GM19324 (cell line): ENCODE measurements around the gene B3GALNT1.

ENCODE experiments used
- ATAC-seq: cut with Tn5 transposase; IDR thresholded peaks from one replicate; pipeline ENCODE4 v1.9.1; 2021; ENCODE audit warnings: mild to moderate bottlenecking, moderate library complexity; ENCODE audit not compliant: unreplicated experiment, low FRiP score

Gene B3GALNT1

GRCh38 chr3:161082063-161082462, 23.1 kb downstream of the B3GALNT1 start:
- ATAC-seq, result peak; percentile 13

DNA sequence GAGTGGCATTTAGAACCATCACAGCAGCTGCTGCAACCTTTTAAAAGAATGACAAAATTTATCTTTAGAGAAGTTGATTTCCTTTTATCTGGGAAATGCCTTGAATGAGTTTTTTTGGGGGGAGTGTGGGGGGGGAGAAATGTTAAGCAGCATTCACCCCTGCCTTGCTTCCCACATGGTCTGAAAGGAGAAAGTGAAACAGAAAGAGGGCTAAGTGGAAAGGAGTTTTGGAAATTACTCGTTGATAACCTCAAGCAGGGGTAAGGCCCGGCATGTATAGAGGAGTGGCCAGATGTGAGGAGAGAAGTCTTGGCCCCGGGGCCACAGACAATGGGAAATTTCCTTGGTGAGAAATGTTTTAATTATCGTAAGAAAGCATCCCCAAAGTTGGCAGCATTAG, 23.5 kb downstream of the B3GALNT1 start:
- peak; percentile 62 for ATAC-seq

- ATAC-seq, result no peak
Measured at GRCh38 chr3:161073181-161073580, 32.0 kb downstream of the B3GALNT1 start.

GRCh38 chr3:161072751-161073150, 32.4 kb downstream of the B3GALNT1 start:
- no peak for ATAC-seq

- ATAC-seq, result no peak
Measured at GRCh38 chr3:161072211-161072621, 32.9 kb downstream of the B3GALNT1 start.

- no peak for ATAC-seq
Measured at GRCh38 chr3:161070980-161071663, 34.0 kb downstream of the B3GALNT1 start.

GRCh38 chr3:161070252-161070930, 34.8 kb downstream of the B3GALNT1 start:
- ATAC-seq, result no peak

DNA sequence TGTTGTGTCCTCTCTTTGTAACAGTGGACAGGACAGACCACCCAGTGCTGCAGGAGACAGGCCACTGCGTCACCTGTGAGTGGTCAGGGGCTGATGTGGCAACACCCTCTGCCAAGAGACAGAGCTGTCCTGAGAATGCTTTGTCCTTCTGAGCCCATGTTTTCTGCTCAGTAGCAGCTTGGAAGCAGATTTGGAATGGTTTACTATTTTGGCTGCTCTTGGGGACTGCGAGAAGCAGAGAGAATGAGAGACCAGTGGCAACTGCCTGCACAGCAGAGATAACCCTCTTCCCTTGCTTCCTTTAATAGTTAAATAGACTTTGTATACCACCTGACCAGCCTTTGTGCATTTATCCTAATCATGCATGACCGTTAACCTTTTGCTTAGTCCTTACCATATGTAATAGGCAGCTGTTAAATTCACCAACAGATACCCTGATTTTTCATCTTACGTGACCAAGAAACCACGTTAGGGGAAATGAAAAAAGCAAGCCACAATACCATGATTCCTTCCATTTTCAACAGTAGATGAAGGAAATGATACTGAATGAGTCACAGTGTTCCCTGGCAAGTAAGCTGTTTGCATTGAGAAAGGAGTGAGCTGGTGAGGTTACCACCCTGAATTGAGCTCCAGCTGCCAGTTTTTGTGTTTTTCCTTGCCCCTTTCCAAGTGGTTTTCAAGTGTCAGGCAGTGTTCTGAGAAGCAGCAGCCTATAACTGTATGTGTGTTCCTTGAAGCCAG, 35.5 kb downstream of the B3GALNT1 start:
- peak; percentile 89 for ATAC-seq

DNA sequence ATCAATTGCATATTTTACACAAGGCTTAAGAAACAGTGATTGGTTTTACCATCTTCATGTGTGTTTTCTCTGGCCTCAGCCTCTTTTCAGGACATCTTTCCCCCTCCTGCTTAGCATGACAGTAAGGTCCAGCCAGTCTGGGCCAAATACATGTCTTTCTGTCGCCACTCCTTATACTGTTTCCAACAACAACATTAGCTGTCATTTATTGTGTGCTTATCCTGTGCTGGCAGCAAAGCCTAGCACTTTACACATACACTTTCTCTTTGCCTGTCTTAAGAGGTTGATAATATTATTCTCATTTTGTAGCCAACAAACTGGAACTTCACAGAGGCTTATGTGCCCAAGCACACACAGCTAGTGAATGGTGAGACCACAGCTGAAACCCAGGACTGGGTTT, 37.8 kb downstream of the B3GALNT1 start:
- no peak for ATAC-seq

- no peak for ATAC-seq
Measured at GRCh38 chr3:161066930-161067329, 38.2 kb downstream of the B3GALNT1 start.

DNA sequence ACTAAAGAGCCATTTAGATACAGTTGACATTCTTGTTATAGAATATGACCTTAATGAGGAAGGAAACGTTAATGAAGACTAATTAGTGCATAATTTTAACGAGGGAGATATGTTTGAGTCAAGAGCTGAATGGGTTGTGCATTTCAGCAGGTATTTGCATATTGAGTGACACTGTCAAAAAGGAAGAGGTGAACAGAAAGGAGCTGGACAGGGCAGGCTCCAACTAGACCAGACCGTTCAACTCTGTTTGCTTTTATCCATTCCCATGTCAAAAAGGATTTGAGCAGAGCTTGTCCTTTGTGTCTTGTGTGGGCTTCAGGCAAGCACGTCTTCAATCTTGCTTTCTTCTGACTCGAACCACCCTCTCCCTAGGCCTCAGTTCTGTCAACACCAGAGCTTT, 40.7 kb downstream of the B3GALNT1 start:
- ATAC-seq, result no peak

- no peak for ATAC-seq
Measured at GRCh38 chr3:161054860-161055604, 50.1 kb downstream of the B3GALNT1 start.

DNA sequence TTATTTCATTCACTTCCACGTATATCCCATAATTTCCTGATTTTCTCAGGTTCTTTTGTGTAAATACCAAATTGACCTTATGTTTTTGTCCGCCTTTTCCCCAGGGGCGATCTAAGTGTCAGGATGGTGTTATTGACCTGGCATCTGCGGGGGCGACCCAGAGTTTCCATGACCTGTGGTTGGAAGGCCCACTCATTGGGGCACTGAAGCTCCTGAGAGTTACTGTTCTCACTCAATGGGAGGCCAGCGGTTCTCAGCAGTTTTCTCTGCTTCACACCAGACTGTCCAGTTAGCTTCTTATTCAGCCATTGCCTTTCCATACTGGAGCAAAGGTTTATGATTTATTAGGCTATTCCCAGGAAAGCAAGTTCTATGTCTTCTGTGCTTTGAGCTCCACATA, 53.3 kb downstream of the B3GALNT1 start:
- no peak for ATAC-seq

GRCh38 chr3:161050935-161051334, 54.2 kb downstream of the B3GALNT1 start:
- no peak for ATAC-seq

GRCh38 chr3:161049683-161050248, 55.4 kb downstream of the B3GALNT1 start:
- no peak for ATAC-seq

GRCh38 chr3:161043336-161044035, 61.7 kb downstream of the B3GALNT1 start:
- no peak for ATAC-seq

- no peak for ATAC-seq
Measured at GRCh38 chr3:161042023-161042501, 63.1 kb downstream of the B3GALNT1 start.

DNA sequence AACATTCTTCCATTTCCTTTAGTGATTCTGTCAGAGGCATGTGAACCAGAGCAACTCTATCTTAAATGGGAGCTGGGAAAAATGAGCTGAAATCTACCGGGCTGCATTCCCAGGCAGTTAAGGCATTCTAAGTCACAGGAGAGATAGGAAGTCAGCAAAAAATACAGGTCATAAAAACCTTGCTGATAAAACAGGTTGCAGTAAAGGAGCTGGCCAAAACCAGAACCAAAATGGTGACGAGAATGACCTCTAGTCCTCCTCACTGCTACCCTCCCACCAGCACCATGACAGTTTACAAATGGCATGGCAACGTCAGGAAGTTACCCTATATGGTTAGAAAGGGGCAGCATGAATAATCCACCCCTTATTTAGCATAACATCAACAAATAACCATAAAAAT, 66.4 kb downstream of the B3GALNT1 start:
- ATAC-seq, result no peak

GRCh38 chr3:161035711-161036110, 69.4 kb downstream of the B3GALNT1 start:
- ATAC-seq, result no peak
